ENCODE results near the gene DNASE1L3. TPM values are rescaled to one million over a fixed set of nuclear protein-coding genes. Genes with fewer than 3 reads are reported as not detected.

Gene DNASE1L3
- total and polyA plus RNA-seq, 2 of the 13 experiments (the other 11 are each of a cell fraction or from before 2014, with no cell fraction given), result 0.86 to 1.7 TPM

DNA sequence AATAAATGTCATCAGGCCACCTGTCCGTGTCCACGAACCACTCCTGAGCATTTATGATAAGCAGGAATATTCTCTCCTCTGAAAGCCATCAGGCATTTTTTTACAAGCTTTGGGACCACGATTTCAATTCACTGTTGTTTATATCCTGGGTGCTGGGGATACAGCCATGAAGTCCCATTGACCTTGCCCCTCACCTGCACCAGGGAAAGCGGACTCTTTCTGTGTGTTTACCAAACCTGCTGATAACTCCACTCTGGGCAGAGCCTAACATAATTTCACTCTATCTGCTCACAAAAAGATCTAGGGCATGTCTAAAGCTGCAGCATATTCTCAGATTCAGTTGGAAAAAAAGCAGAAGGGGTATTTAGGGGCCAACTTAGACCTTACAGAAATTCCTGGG lies 4.8 kb downstream of the DNASE1L3 start (continued):
- TF ChIP-seq, protein P1, sequence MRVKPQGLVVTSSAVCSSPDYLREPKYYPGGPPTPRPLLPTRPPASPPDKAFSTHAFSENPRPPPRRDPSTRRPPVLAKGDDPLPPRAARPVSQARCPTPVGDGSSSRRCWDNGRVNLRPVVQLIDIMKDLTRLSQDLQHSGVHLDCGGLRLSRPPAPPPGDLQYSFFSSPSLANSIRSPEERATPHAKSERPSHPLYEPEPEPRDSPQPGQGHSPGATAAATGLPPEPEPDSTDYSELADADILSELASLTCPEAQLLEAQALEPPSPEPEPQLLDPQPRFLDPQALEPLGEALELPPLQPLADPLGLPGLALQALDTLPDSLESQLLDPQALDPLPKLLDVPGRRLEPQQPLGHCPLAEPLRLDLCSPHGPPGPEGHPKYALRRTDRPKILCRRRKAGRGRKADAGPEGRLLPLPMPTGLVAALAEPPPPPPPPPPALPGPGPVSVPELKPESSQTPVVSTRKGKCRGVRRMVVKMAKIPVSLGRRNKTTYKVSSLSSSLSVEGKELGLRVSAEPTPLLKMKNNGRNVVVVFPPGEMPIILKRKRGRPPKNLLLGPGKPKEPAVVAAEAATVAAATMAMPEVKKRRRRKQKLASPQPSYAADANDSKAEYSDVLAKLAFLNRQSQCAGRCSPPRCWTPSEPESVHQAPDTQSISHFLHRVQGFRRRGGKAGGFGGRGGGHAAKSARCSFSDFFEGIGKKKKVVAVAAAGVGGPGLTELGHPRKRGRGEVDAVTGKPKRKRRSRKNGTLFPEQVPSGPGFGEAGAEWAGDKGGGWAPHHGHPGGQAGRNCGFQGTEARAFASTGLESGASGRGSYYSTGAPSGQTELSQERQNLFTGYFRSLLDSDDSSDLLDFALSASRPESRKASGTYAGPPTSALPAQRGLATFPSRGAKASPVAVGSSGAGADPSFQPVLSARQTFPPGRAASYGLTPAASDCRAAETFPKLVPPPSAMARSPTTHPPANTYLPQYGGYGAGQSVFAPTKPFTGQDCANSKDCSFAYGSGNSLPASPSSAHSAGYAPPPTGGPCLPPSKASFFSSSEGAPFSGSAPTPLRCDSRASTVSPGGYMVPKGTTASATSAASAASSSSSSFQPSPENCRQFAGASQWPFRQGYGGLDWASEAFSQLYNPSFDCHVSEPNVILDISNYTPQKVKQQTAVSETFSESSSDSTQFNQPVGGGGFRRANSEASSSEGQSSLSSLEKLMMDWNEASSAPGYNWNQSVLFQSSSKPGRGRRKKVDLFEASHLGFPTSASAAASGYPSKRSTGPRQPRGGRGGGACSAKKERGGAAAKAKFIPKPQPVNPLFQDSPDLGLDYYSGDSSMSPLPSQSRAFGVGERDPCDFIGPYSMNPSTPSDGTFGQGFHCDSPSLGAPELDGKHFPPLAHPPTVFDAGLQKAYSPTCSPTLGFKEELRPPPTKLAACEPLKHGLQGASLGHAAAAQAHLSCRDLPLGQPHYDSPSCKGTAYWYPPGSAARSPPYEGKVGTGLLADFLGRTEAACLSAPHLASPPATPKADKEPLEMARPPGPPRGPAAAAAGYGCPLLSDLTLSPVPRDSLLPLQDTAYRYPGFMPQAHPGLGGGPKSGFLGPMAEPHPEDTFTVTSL (CRISPR knock-in tag; IDR thresholded peaks at IDR 0.05; ENCODE audit: borderline replicate concordance), result peak; percentile 78; the same call in 1 of the 2 replicates
- no peak for TF ChIP-seq PHB2 (IDR thresholded peaks at IDR 0.05; ENCODE audit: partially characterized antibody)
- TF ChIP-seq, protein P2, sequence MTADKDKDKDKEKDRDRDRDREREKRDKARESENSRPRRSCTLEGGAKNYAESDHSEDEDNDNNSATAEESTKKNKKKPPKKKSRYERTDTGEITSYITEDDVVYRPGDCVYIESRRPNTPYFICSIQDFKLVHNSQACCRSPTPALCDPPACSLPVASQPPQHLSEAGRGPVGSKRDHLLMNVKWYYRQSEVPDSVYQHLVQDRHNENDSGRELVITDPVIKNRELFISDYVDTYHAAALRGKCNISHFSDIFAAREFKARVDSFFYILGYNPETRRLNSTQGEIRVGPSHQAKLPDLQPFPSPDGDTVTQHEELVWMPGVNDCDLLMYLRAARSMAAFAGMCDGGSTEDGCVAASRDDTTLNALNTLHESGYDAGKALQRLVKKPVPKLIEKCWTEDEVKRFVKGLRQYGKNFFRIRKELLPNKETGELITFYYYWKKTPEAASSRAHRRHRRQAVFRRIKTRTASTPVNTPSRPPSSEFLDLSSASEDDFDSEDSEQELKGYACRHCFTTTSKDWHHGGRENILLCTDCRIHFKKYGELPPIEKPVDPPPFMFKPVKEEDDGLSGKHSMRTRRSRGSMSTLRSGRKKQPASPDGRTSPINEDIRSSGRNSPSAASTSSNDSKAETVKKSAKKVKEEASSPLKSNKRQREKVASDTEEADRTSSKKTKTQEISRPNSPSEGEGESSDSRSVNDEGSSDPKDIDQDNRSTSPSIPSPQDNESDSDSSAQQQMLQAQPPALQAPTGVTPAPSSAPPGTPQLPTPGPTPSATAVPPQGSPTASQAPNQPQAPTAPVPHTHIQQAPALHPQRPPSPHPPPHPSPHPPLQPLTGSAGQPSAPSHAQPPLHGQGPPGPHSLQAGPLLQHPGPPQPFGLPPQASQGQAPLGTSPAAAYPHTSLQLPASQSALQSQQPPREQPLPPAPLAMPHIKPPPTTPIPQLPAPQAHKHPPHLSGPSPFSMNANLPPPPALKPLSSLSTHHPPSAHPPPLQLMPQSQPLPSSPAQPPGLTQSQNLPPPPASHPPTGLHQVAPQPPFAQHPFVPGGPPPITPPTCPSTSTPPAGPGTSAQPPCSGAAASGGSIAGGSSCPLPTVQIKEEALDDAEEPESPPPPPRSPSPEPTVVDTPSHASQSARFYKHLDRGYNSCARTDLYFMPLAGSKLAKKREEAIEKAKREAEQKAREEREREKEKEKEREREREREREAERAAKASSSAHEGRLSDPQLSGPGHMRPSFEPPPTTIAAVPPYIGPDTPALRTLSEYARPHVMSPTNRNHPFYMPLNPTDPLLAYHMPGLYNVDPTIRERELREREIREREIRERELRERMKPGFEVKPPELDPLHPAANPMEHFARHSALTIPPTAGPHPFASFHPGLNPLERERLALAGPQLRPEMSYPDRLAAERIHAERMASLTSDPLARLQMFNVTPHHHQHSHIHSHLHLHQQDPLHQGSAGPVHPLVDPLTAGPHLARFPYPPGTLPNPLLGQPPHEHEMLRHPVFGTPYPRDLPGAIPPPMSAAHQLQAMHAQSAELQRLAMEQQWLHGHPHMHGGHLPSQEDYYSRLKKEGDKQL (CRISPR knock-in tag; IDR thresholded peaks at IDR 0.05; ENCODE audit: low read depth), result no peak
- TF ChIP-seq ZNF598 (CRISPR knock-in tag; IDR thresholded peaks at IDR 0.05; ENCODE audit: borderline replicate concordance), result no peak
- no peak for TF ChIP-seq ZNF44 (CRISPR knock-in tag; IDR thresholded peaks at IDR 0.05)
- TF ChIP-seq FOXO1 (CRISPR knock-in tag; IDR thresholded peaks at IDR 0.05), result peak; percentile 38; the same call in 1 of the 2 replicates
- TF ChIP-seq ZNF124 (CRISPR knock-in tag; IDR thresholded peaks at IDR 0.05), result 0 out of 2 replicates have a peak, but pooled peaks have one; percentile 30
- TF ChIP-seq, protein P3, sequence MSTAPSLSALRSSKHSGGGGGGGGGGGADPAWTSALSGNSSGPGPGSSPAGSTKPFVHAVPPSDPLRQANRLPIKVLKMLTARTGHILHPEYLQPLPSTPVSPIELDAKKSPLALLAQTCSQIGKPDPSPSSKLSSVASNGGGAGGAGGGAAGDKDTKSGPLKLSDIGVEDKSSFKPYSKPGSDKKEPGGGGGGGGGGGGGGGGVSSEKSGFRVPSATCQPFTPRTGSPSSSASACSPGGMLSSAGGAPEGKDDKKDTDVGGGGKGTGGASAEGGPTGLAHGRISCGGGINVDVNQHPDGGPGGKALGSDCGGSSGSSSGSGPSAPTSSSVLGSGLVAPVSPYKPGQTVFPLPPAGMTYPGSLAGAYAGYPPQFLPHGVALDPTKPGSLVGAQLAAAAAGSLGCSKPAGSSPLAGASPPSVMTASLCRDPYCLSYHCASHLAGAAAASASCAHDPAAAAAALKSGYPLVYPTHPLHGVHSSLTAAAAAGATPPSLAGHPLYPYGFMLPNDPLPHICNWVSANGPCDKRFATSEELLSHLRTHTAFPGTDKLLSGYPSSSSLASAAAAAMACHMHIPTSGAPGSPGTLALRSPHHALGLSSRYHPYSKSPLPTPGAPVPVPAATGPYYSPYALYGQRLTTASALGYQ (CRISPR knock-in tag; IDR thresholded peaks at IDR 0.05), result no peak
- TF ChIP-seq PITX1 (CRISPR knock-in tag; IDR thresholded peaks at IDR 0.05), result peak; percentile 60; the same call in 1 of the 2 replicates
- no peak for TF ChIP-seq ZFAT (CRISPR knock-in tag; conservative IDR thresholded peaks at IDR 0.05)
- no peak for TF ChIP-seq PAF1 (CRISPR knock-in tag; IDR thresholded peaks at IDR 0.05)
- TF ChIP-seq KLF15 (CRISPR knock-in tag; IDR thresholded peaks at IDR 0.05; ENCODE audit: borderline replicate concordance), result no peak
- peak; percentile 47; the same call in 1 of the 2 replicates for TF ChIP-seq GATAD2A (CRISPR knock-in tag; IDR thresholded peaks at IDR 0.05)
- no peak for TF ChIP-seq CBX5 (CRISPR knock-in tag; IDR thresholded peaks at IDR 0.05; ENCODE audit: borderline replicate concordance)
- 0 out of 2 replicates have a peak, but pooled peaks have one; percentile 24 for TF ChIP-seq ESRRA (CRISPR knock-in tag; IDR thresholded peaks at IDR 0.05; ENCODE audit: low read depth)
- TF ChIP-seq ZFP62 (CRISPR knock-in tag; IDR thresholded peaks at IDR 0.05), result no peak
